ENCODE measurements around the gene TUBGCP5. TPM values are rescaled to one million over a fixed set of nuclear protein-coding genes. Genes with fewer than 3 reads are reported as not detected.

The TUBGCP5 gene
- total RNA-seq, 1 experiment from 2014 or later, result 23.3 TPM

Other genes starting within 250 kb of the TUBGCP5 start
- 94.8 TPM for gene NIPA2, start 200.9 kb downstream of the TUBGCP5 start, total RNA-seq (2021; ENCODE audit: unreplicated experiment)
- gene CYFIP1, start 59.2 kb downstream of the TUBGCP5 start, total RNA-seq (2021; ENCODE audit: unreplicated experiment), result 159 TPM
- gene GOLGA6L1, start 97.3 kb upstream of the TUBGCP5 start, total RNA-seq (2021; ENCODE audit: unreplicated experiment), result not detected

Measured in Panc1 (cell line).